Chondrocyte (in vitro differentiated cells): ENCODE measurements around the gene RAD51B. TPM values are rescaled to one million over a fixed set of nuclear protein-coding genes. Genes with fewer than 3 reads are reported as not detected.

ENCODE experiments used
- DNase-seq: peaks from one replicate; pipeline ENCODE4 v3.0.0; 2021; ENCODE audit warnings: mixed read lengths, low spot score
- H3K27ac Mint-ChIP-seq: one replicate; pipeline ENCODE4 v1.8.0; 2021; ENCODE audit warnings: mild to moderate bottlenecking, moderate library complexity, mixed read lengths; ENCODE audit not compliant: unreplicated experiment
- H3K27me3 Mint-ChIP-seq: 2 replicates; pipeline ENCODE4 v1.8.0; 2021; ENCODE audit warnings: low read depth, mixed read lengths
- H3K36me3 Mint-ChIP-seq: 2 replicates; pipeline ENCODE4 v1.8.0; 2021; ENCODE audit warnings: low read depth, mixed read lengths
- H3K4me1 Mint-ChIP-seq: 2 replicates; pipeline ENCODE4 v1.8.0; 2021; ENCODE audit warnings: low read depth, mild to moderate bottlenecking, mixed read lengths
- H3K4me3 Mint-ChIP-seq: one replicate; pipeline ENCODE4 v1.8.0; 2021; ENCODE audit warnings: mild to moderate bottlenecking, moderate library complexity, mixed read lengths; ENCODE audit not compliant: unreplicated experiment
- H3K9me3 Mint-ChIP-seq: 2 replicates; pipeline ENCODE4 v1.8.0; 2021; ENCODE audit warnings: low read depth, mixed read lengths
- CTCF ChIP-seq: fragments of 200-600 bp; sonication (generic); IDR thresholded peaks from 2 replicates; pipeline ENCODE4 v1.5.0; 2021; ENCODE audit warnings: antibody characterized with exemption, mild to moderate bottlenecking, moderate library complexity
- total RNA-seq: library from RNA; stranded (reverse); gene quantifications from 3 replicates; pipeline ENCODE4 v1.2.1, GENCODE V29; 2021

RAD51B gene
- total RNA-seq, 1 donor from 2014 or later, result 8.2 TPM

- TF ChIP-seq CTCF, result no peak
- H3K4me1 Mint-ChIP-seq, result no peaks in the 10 kb centered on the region
- no peaks in the 10 kb centered on the region for H3K9me3 Mint-ChIP-seq
- no peaks in the 10 kb centered on the region for H3K27me3 Mint-ChIP-seq
- peaks cover 55% of the 10 kb centered on the region for H3K36me3 Mint-ChIP-seq
- H3K4me3 Mint-ChIP-seq, result no peak overlapping the region
- no peak overlapping the region for H3K27ac Mint-ChIP-seq
- DNase-seq, result no peak
These were observed 35.2 kb upstream of the RAD51B start for GRCh38 chr14:67784244-67784823.

- DNase-seq, result no peak
- no peaks in the 10 kb centered on the region for H3K27me3 Mint-ChIP-seq
- H3K36me3 Mint-ChIP-seq, result peaks cover 51% of the 10 kb centered on the region
- no peak for TF ChIP-seq CTCF
- no peak overlapping the region for H3K4me3 Mint-ChIP-seq
- no peaks in the 10 kb centered on the region for H3K4me1 Mint-ChIP-seq
- H3K27ac Mint-ChIP-seq, result no peak overlapping the region
- no peaks in the 10 kb centered on the region for H3K9me3 Mint-ChIP-seq
These were observed 34.1 kb upstream of the RAD51B start for GRCh38 chr14:67785270-67786109.

GRCh38 chr14:67787673-67788072, 31.9 kb upstream of the RAD51B start:
- Mint-ChIP-seq H3K4me1 (no peaks in the 10 kb centered on the region), H3K9me3 (no peaks in the 10 kb centered on the region), H3K36me3 (peaks cover 45% of the 10 kb centered on the region), H3K27me3 (no peaks in the 10 kb centered on the region), H3K4me3 (no peak overlapping the region), H3K27ac (no peak overlapping the region)
- no peak for DNase-seq
- TF ChIP-seq CTCF, result no peak

GRCh38 chr14:67798731-67799130, 20.8 kb upstream of the RAD51B start:
- no peak overlapping the region for H3K27ac Mint-ChIP-seq

More at GRCh38 chr14:67798731-67799130, 20.8 kb upstream of the RAD51B start:
- Mint-ChIP-seq H3K36me3 (peaks cover 24% of the 10 kb centered on the region), H3K27me3 (no peaks in the 10 kb centered on the region), H3K4me3 (no peak overlapping the region), H3K4me1 (no peaks in the 10 kb centered on the region), H3K9me3 (no peaks in the 10 kb centered on the region)
- DNase-seq, result no peak
- TF ChIP-seq CTCF, result no peak
